PC-3 (cell line): ENCODE measurements around the gene SLC7A5. TPM values are rescaled to one million over a fixed set of nuclear protein-coding genes. Genes with fewer than 3 reads are reported as not detected.

ENCODE experiments used
- ATAC-seq: fragments of 200-7000 bp; cut with Tn5 transposase; 2 replicates; pipeline ENCODE4 v1.9.1; 2020; ENCODE audit warnings: mild to moderate bottlenecking, moderate library complexity
- BruUV-seq: library from RNA; stranded (reverse); fragments of 400-500 nt; replicated peaks from 2 replicates; lab custom pipeline; 2021; lab: Mats Ljungman, UMichigan
- CTCF ChIA-PET: fragments of 300-600 bp; sonication (Branson Sonifier 250); formaldehyde crosslinking; loops from one replicate; lab custom pipeline; 2022; ENCODE audit warnings: antibody characterized with exemption; lab: Charles Lee
- POLR2A ChIA-PET: fragments of 300-600 bp; sonication (Branson Sonifier 250); formaldehyde crosslinking; loops from one replicate; lab custom pipeline; 2022; ENCODE audit warnings: antibody characterized with exemption; ENCODE audit not compliant: unreplicated experiment; lab: Charles Lee
- DNase-seq: peaks from one replicate; pipeline ENCODE4 v3.0.0-alpha.2; 2015
- H2AFZ ChIP-seq: fragments of 300-600 bp; sonication (generic); 2 replicates; pipeline ENCODE4 v1.6.0; 2016; ENCODE audit warnings: antibody characterized with exemption, low read length
- H3F3A ChIP-seq: fragments of 300-600 bp; sonication (generic); one replicate; pipeline ENCODE4 v1.6.0; 2017; ENCODE audit warnings: antibody characterized with exemption, low read length, control low read depth, mild to moderate bottlenecking; ENCODE audit not compliant: unreplicated experiment
- H3K27ac ChIP-seq: fragments of 300-600 bp; sonication (generic); 2 replicates; pipeline ENCODE4 v1.5.1; 2016; ENCODE audit warnings: mild to moderate bottlenecking, low read length
- H3K27me3 ChIP-seq: fragments of 300-600 bp; sonication (generic); 2 replicates; pipeline ENCODE4 v1.6.1; 2016; ENCODE audit warnings: low read length, mixed read lengths
- H3K36me3 ChIP-seq: fragments of 300-600 bp; sonication (generic); 2 replicates; pipeline ENCODE4 v1.6.1; 2016; ENCODE audit warnings: low read depth, mixed run types, low read length, mixed read lengths
- H3K4me1 ChIP-seq: fragments of 300-600 bp; sonication (generic); 2 replicates; pipeline ENCODE4 v1.5.1; 2016; ENCODE audit warnings: low read length; ENCODE audit not compliant: insufficient read depth
- H3K4me2 ChIP-seq: fragments of 300-600 bp; sonication (generic); 2 replicates; pipeline ENCODE4 v1.6.0; 2016; ENCODE audit warnings: low read length
- H3K4me3 ChIP-seq: fragments of 300-600 bp; sonication (generic); 2 replicates; pipeline ENCODE4 v1.5.1; 2016; ENCODE audit warnings: mild to moderate bottlenecking, low read length, mixed read lengths
- H3K79me2 ChIP-seq: fragments of 300-600 bp; sonication (generic); 2 replicates; pipeline ENCODE4 v1.6.1; 2017; ENCODE audit warnings: low read length, mixed read lengths
- H3K9ac ChIP-seq: fragments of 300-600 bp; sonication (generic); 2 replicates; pipeline ENCODE4 v1.6.0; 2016; ENCODE audit warnings: mild to moderate bottlenecking, low read length
- H3K9me2 ChIP-seq: fragments of 300-600 bp; sonication (generic); replicated peaks from 2 replicates; pipeline ENCODE4 v1.6.1; 2016; ENCODE audit warnings: mixed run types, low read length, mixed read lengths
- H3K9me3 ChIP-seq: fragments of 300-600 bp; sonication (generic); 2 replicates; pipeline ENCODE4 v1.6.1; 2016; ENCODE audit warnings: low read length, mixed read lengths
- H4K20me1 ChIP-seq: fragments of 300-600 bp; sonication (generic); 2 replicates; pipeline ENCODE4 v1.6.1; 2016; ENCODE audit warnings: low read length, mixed read lengths
- CTCF ChIP-seq: fragments of 300-600 bp; sonication (generic); conservative IDR thresholded peaks from 2 replicates; pipeline ENCODE4 v1.5.1; 2017; ENCODE audit warnings: antibody characterized with exemption, low read depth, mild to moderate bottlenecking, low read length
- EZH2 ChIP-seq: fragments of 300-600 bp; sonication (generic); IDR thresholded peaks from one replicate; pipeline ENCODE4 v1.6.1; 2017; ENCODE audit warnings: antibody characterized with exemption, mild to moderate bottlenecking, low read length; ENCODE audit not compliant: unreplicated experiment
- EZH2phosphoT487 ChIP-seq: fragments of 300-600 bp; sonication (generic); IDR thresholded peaks from 2 replicates; pipeline ENCODE4 v1.6.1; 2018; ENCODE audit warnings: mild to moderate bottlenecking, antibody characterized with exemption, low read length, borderline replicate concordance
- intact Hi-C: fragments of 100-400 bp; cut with micrococcal nuclease; formaldehyde crosslinking; loops from 2 replicates; pipeline ENCODE4 v1.9.0; 2023
- total RNA-seq: library from RNA; depleted of rRNA; stranded (reverse); fragments of >200 nt; gene quantifications from 2 replicates; pipeline ENCODE4 v1.2.3, GENCODE V29; 2014

SLC7A5 gene
- total RNA-seq, 1 experiment from 2014 or later = 93.2 TPM

- no peak for TF ChIP-seq CTCF
- TF ChIP-seq EZH2 = no peak
- no peak for TF ChIP-seq EZH2phosphoT487
- H3K4me2 ChIP-seq = no peak overlapping the region
Measured at GRCh38 chr16:87824991-87825841, 44.1 kb downstream of the SLC7A5 start.

GRCh38 chr16:87824016-87824990 is 45.0 kb downstream of the SLC7A5 start:
- BruUV-seq = no TSS peak

More at GRCh38 chr16:87824991-87825841, 44.1 kb downstream of the SLC7A5 start:
- H3K9me2 ChIP-seq = no peaks in the 10 kb centered on the region
- no peaks in the 10 kb centered on the region for H3K4me1 ChIP-seq
- no peaks in the 10 kb centered on the region for H4K20me1 ChIP-seq
- BruUV-seq = no TSS peak
- no peak overlapping the region for H3K9ac ChIP-seq
- POLR2A ChIA-PET = no interaction called here
- H3F3A ChIP-seq = no peaks in the 10 kb centered on the region
- DNase-seq (no peak), ATAC-seq (no peak)
- H2AFZ ChIP-seq = no peak overlapping the region
- 0 out of 2 replicates have a peak, but pooled peaks cover 4% of the 10 kb centered on the region for H3K36me3 ChIP-seq
- intact Hi-C loops = no loop called here
- H3K4me3 ChIP-seq = no peak overlapping the region
- H3K27ac ChIP-seq = no peak overlapping the region
- no peaks in the 10 kb centered on the region for H3K27me3 ChIP-seq
- H3K79me2 ChIP-seq = no peaks in the 10 kb centered on the region
- no peaks in the 10 kb centered on the region for H3K9me3 ChIP-seq
- CTCF ChIA-PET = interaction anchor here (0.9 kb wide), 1 partner anchor 46 kb away, joined by 3 read pairs; no protein-coding TSS in a partner anchor

More at GRCh38 chr16:87824016-87824990, 45.0 kb downstream of the SLC7A5 start:
- no peaks in the 10 kb centered on the region for H3F3A ChIP-seq
- no peaks in the 10 kb centered on the region for H3K36me3 ChIP-seq
- no peak overlapping the region for H3K4me3 ChIP-seq
- intact Hi-C loops = no loop called here
- no peak overlapping the region for H3K9ac ChIP-seq
- H3K79me2 ChIP-seq = no peaks in the 10 kb centered on the region
- TF ChIP-seq CTCF (no peak), EZH2 (no peak), EZH2phosphoT487 (no peak)
- no peak overlapping the region for H3K4me2 ChIP-seq
- POLR2A ChIA-PET = no interaction called here
- H4K20me1 ChIP-seq = no peaks in the 10 kb centered on the region
- DNase-seq (no peak), ATAC-seq (no peak)
- no peaks in the 10 kb centered on the region for H3K9me3 ChIP-seq
- H3K4me1 ChIP-seq = no peaks in the 10 kb centered on the region
- CTCF ChIA-PET = no interaction called here
- no peaks in the 10 kb centered on the region for H3K27me3 ChIP-seq
- H2AFZ ChIP-seq = no peak overlapping the region
- no peaks in the 10 kb centered on the region for H3K9me2 ChIP-seq
- no peak overlapping the region for H3K27ac ChIP-seq
